ENCODE data around the gene RBMS1. TPM values are rescaled to one million over a fixed set of nuclear protein-coding genes. Genes with fewer than 3 reads are reported as not detected.

The RBMS1 gene
- total and polyA plus RNA-seq, 4 experiments from 2014 or later = 101 to 131 (median 112) TPM

- H3K9me3 Mint-ChIP-seq = peaks cover 0 to 5% (median 1%) of the 10 kb centered on the region in 8 donors
- peaks cover 16 to 20% of the 10 kb centered on the region in 2 donors for H3K36me3 Mint-ChIP-seq
- H3K36me3 ChIP-seq (ENCODE audit: insufficient read depth, low read length) = no peaks in the 10 kb centered on the region
- peak overlapping the region; percentile 77 to 92 (median 87) for H3K27ac Mint-ChIP-seq
- ChIA-PET POLR2A (ENCODE audit: partially characterized antibody) (interaction anchor here (0.7 to 4.3 kb wide), 13 partner anchors 10 to 224 kb away, joined by 3 to 52 read pairs (median 4); partner anchors contain the start of gene RBMS1), CTCF (ENCODE audit: partially characterized antibody) (interaction anchor here (0.7 to 4.5 kb wide), 36 partner anchors 9 to 565 kb away, joined by 3 to 42 read pairs (median 4); partner anchors contain the start of gene RBMS1)
- no peaks in the 10 kb centered on the region for H3K27me3 Mint-ChIP-seq
- peak overlapping the region in 2 of 8 donors; percentile 28 to 56 for H3K4me3 Mint-ChIP-seq
- H3K4me3 ChIP-seq (ENCODE audit: low read length in 2 of 2) = no peak overlapping the region
- peaks cover 40 to 79% (median 59%) of the 10 kb centered on the region in 4 donors for H3K4me1 Mint-ChIP-seq
- intact Hi-C loops (cut with micrococcal nuclease) = loop anchor here (1.0 to 2.0 kb wide), 5 partner anchors 41 to 565 kb away; no protein-coding TSS in a partner anchor
- H3K4me1 ChIP-seq (ENCODE audit: insufficient read depth, low read length) = peaks cover 58% of the 10 kb centered on the region
- peak in 4 of 5 donors; percentile 54 to 65 (median 60) for DNase-seq
- H3K27me3 ChIP-seq (ENCODE audit: insufficient read depth, low read length) = no peaks in the 10 kb centered on the region
- H3K27ac ChIP-seq (ENCODE audit: low read depth, low read length) = peak overlapping the region; percentile 17
- H3K9me3 ChIP-seq (ENCODE audit: control insufficient read depth in 1 of 2, low read length in 2 of 2) = no peaks in the 10 kb centered on the region
These were observed 64.2 kb downstream of the RBMS1 start for GRCh38 chr2:160429248-160430000.

- Histone ChIP-seq H3K36me3 (ENCODE audit: insufficient read depth, low read length) (no peaks in the 10 kb centered on the region), H3K27me3 (ENCODE audit: insufficient read depth, low read length) (no peaks in the 10 kb centered on the region), H3K9me3 (ENCODE audit: control insufficient read depth in 1 of 2, low read length in 2 of 2) (no peaks in the 10 kb centered on the region), H3K27ac (ENCODE audit: low read depth, low read length) (peak overlapping the region; percentile 44), H3K4me1 (ENCODE audit: insufficient read depth, low read length) (peaks cover 53% of the 10 kb centered on the region), H3K4me3 (ENCODE audit: low read length in 2 of 2) (no peak overlapping the region)
- Mint-ChIP-seq H3K4me3 (peak overlapping the region; percentile 66 to 87 (median 84)), H3K9me3 (peaks cover 0 to 5% (median 1%) of the 10 kb centered on the region in 8 donors), H3K27me3 (no peaks in the 10 kb centered on the region), H3K4me1 (peaks cover 40 to 72% (median 58%) of the 10 kb centered on the region in 4 donors), H3K36me3 (peaks cover 17 to 23% of the 10 kb centered on the region in 2 donors), H3K27ac (peak overlapping the region; percentile 84 to 92 (median 90))
- no peak for DNase-seq
- POLR2A ChIA-PET (ENCODE audit: partially characterized antibody) = interaction anchor here (0.6 to 4.3 kb wide), 16 partner anchors 8 to 811 kb away, joined by 3 to 52 read pairs (median 4); partner anchors contain the start of gene RBMS1
- CTCF ChIA-PET (ENCODE audit: partially characterized antibody) = interaction anchor here (0.8 to 4.5 kb wide), 22 partner anchors 8 to 566 kb away, joined by 3 to 42 read pairs (median 6); partner anchors contain the start of gene RBMS1
- intact Hi-C loops (cut with micrococcal nuclease) = loop anchor here (1.0 to 2.0 kb wide), 6 partner anchors 22 to 566 kb away; partner anchors contain the start of gene RBMS1
These were observed 65.2 kb downstream of the RBMS1 start for GRCh38 chr2:160428405-160428763.

- Histone ChIP-seq H3K27me3 (ENCODE audit: insufficient read depth, low read length) (no peaks in the 10 kb centered on the region), H3K4me3 (ENCODE audit: low read length in 2 of 2) (peak overlapping the region in 1 of 2 donors; percentile 27), H3K9me3 (ENCODE audit: control insufficient read depth in 1 of 2, low read length in 2 of 2) (no peaks in the 10 kb centered on the region), H3K27ac (ENCODE audit: low read depth, low read length) (peak overlapping the region; percentile 44), H3K36me3 (ENCODE audit: insufficient read depth, low read length) (no peaks in the 10 kb centered on the region), H3K4me1 (ENCODE audit: insufficient read depth, low read length) (peaks cover 53% of the 10 kb centered on the region)
- H3K36me3 Mint-ChIP-seq = peaks cover 17 to 25% of the 10 kb centered on the region in 2 donors
- H3K27ac Mint-ChIP-seq = peak overlapping the region; percentile 84 to 92 (median 90)
- CTCF ChIA-PET (ENCODE audit: partially characterized antibody) = interaction anchor here (1.0 to 4.5 kb wide), 16 partner anchors 9 to 566 kb away, joined by 3 to 42 read pairs (median 8); no protein-coding TSS in a partner anchor
- H3K27me3 Mint-ChIP-seq = no peaks in the 10 kb centered on the region
- peak; percentile 60 to 80 (median 65) for DNase-seq
- intact Hi-C loops (cut with micrococcal nuclease) = loop anchor here (1.0 to 2.0 kb wide), 6 partner anchors 22 to 567 kb away; partner anchors contain the start of gene RBMS1
- peaks cover 44 to 77% (median 62%) of the 10 kb centered on the region in 4 donors for H3K4me1 Mint-ChIP-seq
- POLR2A ChIA-PET (ENCODE audit: partially characterized antibody) = interaction anchor here (0.6 to 4.3 kb wide), 17 partner anchors 8 to 812 kb away, joined by 3 to 52 read pairs (median 5); partner anchors contain the start of gene RBMS1
- H3K9me3 Mint-ChIP-seq = peaks cover 0 to 5% (median 1%) of the 10 kb centered on the region in 8 donors
- peak overlapping the region; percentile 66 to 87 (median 84) for H3K4me3 Mint-ChIP-seq
These were observed 65.8 kb downstream of the RBMS1 start for GRCh38 chr2:160427629-160428404.

- Histone ChIP-seq H3K9me3 (ENCODE audit: control insufficient read depth in 1 of 2, low read length in 2 of 2) (no peaks in the 10 kb centered on the region), H3K27me3 (ENCODE audit: insufficient read depth, low read length) (no peaks in the 10 kb centered on the region), H3K36me3 (ENCODE audit: insufficient read depth, low read length) (no peaks in the 10 kb centered on the region), H3K4me1 (ENCODE audit: insufficient read depth, low read length) (peaks cover 64% of the 10 kb centered on the region), H3K4me3 (ENCODE audit: low read length in 2 of 2) (no peak overlapping the region), H3K27ac (ENCODE audit: low read depth, low read length) (no peak overlapping the region)
- ChIA-PET CTCF (ENCODE audit: partially characterized antibody) (interaction anchor here (1.4 to 4.5 kb wide), 4 partner anchors 14 to 89 kb away, joined by 3 to 42 read pairs (median 4); no protein-coding TSS in a partner anchor), POLR2A (ENCODE audit: partially characterized antibody) (interaction anchor here (1.9 to 4.3 kb wide), 3 partner anchors 15 to 53 kb away, joined by 4 to 52 read pairs (median 24); no protein-coding TSS in a partner anchor)
- H3K27ac Mint-ChIP-seq = peak overlapping the region in 1 of 7 donors; percentile 61
- H3K9me3 Mint-ChIP-seq = peaks cover 0 to 6% (median 3%) of the 10 kb centered on the region in 8 donors
- H3K4me3 Mint-ChIP-seq = peak overlapping the region in 4 of 8 donors; percentile 28 to 52 (median 42)
- H3K4me1 Mint-ChIP-seq = peaks cover 48 to 77% (median 64%) of the 10 kb centered on the region in 4 donors
- DNase-seq = no peak
- H3K27me3 Mint-ChIP-seq = no peaks in the 10 kb centered on the region
- H3K36me3 Mint-ChIP-seq = peaks cover 14 to 21% of the 10 kb centered on the region in 2 donors
- intact Hi-C loops (cut with micrococcal nuclease) = no loop called here
These were observed 67.0 kb downstream of the RBMS1 start for GRCh38 chr2:160426604-160427003.

- ChIA-PET POLR2A (ENCODE audit: partially characterized antibody) (interaction anchor here (0.9 to 1.0 kb wide), 2 partner anchors 13 to 20 kb away, joined by 3 read pairs; no protein-coding TSS in a partner anchor), CTCF (ENCODE audit: partially characterized antibody) (interaction anchor here (1.4 kb wide), 1 partner anchor 18 kb away, joined by 4 read pairs; no protein-coding TSS in a partner anchor)
- no peak for DNase-seq
- no peaks in the 10 kb centered on the region for H3K36me3 ChIP-seq (ENCODE audit: insufficient read depth, low read length)
- H3K9me3 ChIP-seq (ENCODE audit: control insufficient read depth in 1 of 2, low read length in 2 of 2) = no peaks in the 10 kb centered on the region
- no peaks in the 10 kb centered on the region for H3K27me3 Mint-ChIP-seq
- H3K4me1 Mint-ChIP-seq = peaks cover 53 to 85% (median 65%) of the 10 kb centered on the region in 4 donors
- no peak overlapping the region for H3K27ac ChIP-seq (ENCODE audit: low read depth, low read length)
- H3K27ac Mint-ChIP-seq = peak overlapping the region in 3 of 7 donors; percentile 24 to 83 (median 73)
- H3K36me3 Mint-ChIP-seq = peaks cover 10 to 18% of the 10 kb centered on the region in 2 donors
- peaks cover 71% of the 10 kb centered on the region for H3K4me1 ChIP-seq (ENCODE audit: insufficient read depth, low read length)
- no peak overlapping the region for H3K4me3 ChIP-seq (ENCODE audit: low read length in 2 of 2)
- no peaks in the 10 kb centered on the region for H3K27me3 ChIP-seq (ENCODE audit: insufficient read depth, low read length)
- peaks cover 0 to 6% (median 3%) of the 10 kb centered on the region in 8 donors for H3K9me3 Mint-ChIP-seq
- peak overlapping the region in 6 of 8 donors; percentile 1 to 62 (median 44) for H3K4me3 Mint-ChIP-seq
- intact Hi-C loops (cut with micrococcal nuclease) = no loop called here
These were observed 68.0 kb downstream of the RBMS1 start for GRCh38 chr2:160425434-160426151.

- intact Hi-C loops (cut with micrococcal nuclease) = no loop called here
These were observed 70.5 kb downstream of the RBMS1 start for GRCh38 chr2:160423126-160423525.

More at GRCh38 chr2:160423126-160423525, 70.5 kb downstream of the RBMS1 start:
- no peaks in the 10 kb centered on the region for H3K9me3 ChIP-seq (ENCODE audit: control insufficient read depth in 1 of 2, low read length in 2 of 2)
- no peak overlapping the region for H3K27ac ChIP-seq (ENCODE audit: low read depth, low read length)
- H3K4me1 ChIP-seq (ENCODE audit: insufficient read depth, low read length) = peaks cover 72% of the 10 kb centered on the region
- CTCF ChIA-PET (ENCODE audit: partially characterized antibody) = interaction anchor here (1.5 kb wide), 1 partner anchor 10 kb away, joined by 4 read pairs; no protein-coding TSS in a partner anchor
- no peaks in the 10 kb centered on the region for H3K27me3 ChIP-seq (ENCODE audit: insufficient read depth, low read length)
- H3K36me3 ChIP-seq (ENCODE audit: insufficient read depth, low read length) = no peaks in the 10 kb centered on the region
- no peak overlapping the region for H3K4me3 ChIP-seq (ENCODE audit: low read length in 2 of 2)
- peaks cover 53 to 86% (median 69%) of the 10 kb centered on the region in 4 donors for H3K4me1 Mint-ChIP-seq
- DNase-seq = no peak
- H3K4me3 Mint-ChIP-seq = peak overlapping the region in 6 of 8 donors; percentile 10 to 78 (median 50)
- peaks cover 0 to 6% (median 0%) of the 10 kb centered on the region in 8 donors for H3K9me3 Mint-ChIP-seq
- POLR2A ChIA-PET (ENCODE audit: partially characterized antibody) = interaction anchor here (1.1 to 4.6 kb wide), 4 partner anchors 12 to 229 kb away, joined by 3 to 22 read pairs (median 6); no protein-coding TSS in a partner anchor
- H3K27me3 Mint-ChIP-seq = no peaks in the 10 kb centered on the region
- H3K27ac Mint-ChIP-seq = peak overlapping the region in 6 of 7 donors; percentile 8 to 78 (median 42)
- H3K36me3 Mint-ChIP-seq = peaks cover 5 to 9% of the 10 kb centered on the region in 2 donors
